ENCODE results near the gene TINAG.

GRCh38 chr6:54267798-54268197 is 40.4 kb upstream of the TINAG start:
- TF ChIP-seq ZNF274 (IDR thresholded peaks at IDR 0.05; ENCODE audit: low read depth, low read length) = no peak
- TF ChIP-seq SUZ12 (IDR thresholded peaks at IDR 0.05; ENCODE audit: extremely low read depth, insufficient read depth, insufficient read length) = no peak
- TF ChIP-seq YY1 (IDR thresholded peaks at IDR 0.05; ENCODE audit: insufficient read depth, insufficient read length) = no peak
